ENCODE measurements around the gene ABCA8. TPM values are rescaled to one million over a fixed set of nuclear protein-coding genes. Genes with fewer than 3 reads are reported as not detected.

The ABCA8 gene
- total and polyA plus RNA-seq, 7 experiments from 2014 or later: not detected

- ATAC-seq: no peak
- H3K9me3 Mint-ChIP-seq: peaks cover 0 to 10% (median 3%) of the 10 kb centered on the region in 11 donors
- DNase-seq: no peak
- peaks cover 0 to 16% (median 5%) of the 10 kb centered on the region in 5 donors for H3K27me3 Mint-ChIP-seq
- Histone ChIP-seq H3K36me3 (ENCODE audit: control insufficient read depth in 2 of 3, insufficient read depth in 3 of 3, low read length in 3 of 3) (no peaks in the 10 kb centered on the region), H3K4me1 (ENCODE audit: control insufficient read depth in 2 of 2, insufficient read depth in 2 of 2, low read length in 2 of 2) (no peaks in the 10 kb centered on the region), H3K9me3 (ENCODE audit: control insufficient read depth in 2 of 3, low read length in 3 of 3) (no peaks in the 10 kb centered on the region), H3K27me3 (ENCODE audit: control insufficient read depth in 2 of 2, insufficient read depth in 2 of 2, low read length in 2 of 2) (no peaks in the 10 kb centered on the region), H3K27ac (ENCODE audit: low read depth, low read length) (no peak overlapping the region), H3K4me3 (ENCODE audit: low read length) (no peak overlapping the region)
- ChIA-PET POLR2A (no interaction called here), CTCF (no interaction called here)
- no peaks in the 10 kb centered on the region for H3K36me3 Mint-ChIP-seq
- intact Hi-C loops (cut with micrococcal nuclease): no loop called here
- H3K27ac Mint-ChIP-seq: no peak overlapping the region
- no peaks in the 10 kb centered on the region for H3K4me1 Mint-ChIP-seq
- no peak overlapping the region for H3K4me3 Mint-ChIP-seq
Measured at GRCh38 chr17:68863091-68863652, 92.0 kb downstream of the ABCA8 start.

- Histone ChIP-seq H3K27me3 (ENCODE audit: control insufficient read depth in 2 of 2, insufficient read depth in 2 of 2, low read length in 2 of 2) (no peaks in the 10 kb centered on the region), H3K4me3 (ENCODE audit: low read length) (no peak overlapping the region), H3K9me3 (ENCODE audit: control insufficient read depth in 2 of 3, low read length in 3 of 3) (no peaks in the 10 kb centered on the region), H3K4me1 (ENCODE audit: control insufficient read depth in 2 of 2, insufficient read depth in 2 of 2, low read length in 2 of 2) (no peaks in the 10 kb centered on the region), H3K36me3 (ENCODE audit: control insufficient read depth in 2 of 3, insufficient read depth in 3 of 3, low read length in 3 of 3) (no peaks in the 10 kb centered on the region), H3K27ac (ENCODE audit: low read depth, low read length) (no peak overlapping the region)
- H3K36me3 Mint-ChIP-seq: no peaks in the 10 kb centered on the region
- CTCF ChIA-PET: no interaction called here
- peaks cover 0 to 17% (median 5%) of the 10 kb centered on the region in 5 donors for H3K27me3 Mint-ChIP-seq
- H3K4me1 Mint-ChIP-seq: no peaks in the 10 kb centered on the region
- POLR2A ChIA-PET: no interaction called here
- DNase-seq (no peak), ATAC-seq (no peak)
- intact Hi-C loops (cut with micrococcal nuclease): no loop called here
- no peak overlapping the region for H3K27ac Mint-ChIP-seq
- peaks cover 0 to 13% (median 3%) of the 10 kb centered on the region in 11 donors for H3K9me3 Mint-ChIP-seq
- H3K4me3 Mint-ChIP-seq: no peak overlapping the region
Measured at GRCh38 chr17:68861602-68862001, 93.6 kb downstream of the ABCA8 start.

GRCh38 chr17:68860941-68861340, 94.3 kb downstream of the ABCA8 start:
- Histone ChIP-seq H3K36me3 (ENCODE audit: control insufficient read depth in 2 of 3, insufficient read depth in 3 of 3, low read length in 3 of 3) (no peaks in the 10 kb centered on the region), H3K9me3 (ENCODE audit: control insufficient read depth in 2 of 3, low read length in 3 of 3) (no peaks in the 10 kb centered on the region), H3K4me1 (ENCODE audit: control insufficient read depth in 2 of 2, insufficient read depth in 2 of 2, low read length in 2 of 2) (no peaks in the 10 kb centered on the region), H3K27me3 (ENCODE audit: control insufficient read depth in 2 of 2, insufficient read depth in 2 of 2, low read length in 2 of 2) (no peaks in the 10 kb centered on the region), H3K27ac (ENCODE audit: low read depth, low read length) (no peak overlapping the region), H3K4me3 (ENCODE audit: low read length) (no peak overlapping the region)
- Mint-ChIP-seq H3K27me3 (peaks cover 0 to 21% (median 5%) of the 10 kb centered on the region in 5 donors), H3K36me3 (no peaks in the 10 kb centered on the region), H3K4me3 (no peak overlapping the region), H3K4me1 (no peaks in the 10 kb centered on the region), H3K9me3 (peaks cover 0 to 11% (median 3%) of the 10 kb centered on the region in 11 donors), H3K27ac (no peak overlapping the region)
- intact Hi-C loops (cut with micrococcal nuclease): no loop called here
- DNase-seq: no peak
- no peak for ATAC-seq
- POLR2A ChIA-PET: no interaction called here
- CTCF ChIA-PET: no interaction called here

GRCh38 chr17:68854452-68854851, 100.7 kb downstream of the ABCA8 start:
- no peak overlapping the region for H3K4me3 Mint-ChIP-seq
- no peaks in the 10 kb centered on the region for H3K4me1 ChIP-seq (ENCODE audit: control insufficient read depth in 2 of 2, insufficient read depth in 2 of 2, low read length in 2 of 2)
- H3K27me3 ChIP-seq (ENCODE audit: control insufficient read depth in 2 of 2, insufficient read depth in 2 of 2, low read length in 2 of 2): no peaks in the 10 kb centered on the region
- intact Hi-C loops (cut with micrococcal nuclease): no loop called here
- H3K9me3 Mint-ChIP-seq: peaks cover 0 to 7% (median 3%) of the 10 kb centered on the region in 11 donors
- H3K36me3 Mint-ChIP-seq: no peaks in the 10 kb centered on the region
- no peak overlapping the region for H3K27ac Mint-ChIP-seq
- no peaks in the 10 kb centered on the region for H3K9me3 ChIP-seq (ENCODE audit: control insufficient read depth in 2 of 3, low read length in 3 of 3)
- ChIA-PET CTCF (no interaction called here), POLR2A (no interaction called here)
- ATAC-seq: no peak
- no peaks in the 10 kb centered on the region for H3K4me1 Mint-ChIP-seq
- H3K36me3 ChIP-seq (ENCODE audit: control insufficient read depth in 2 of 3, insufficient read depth in 3 of 3, low read length in 3 of 3): no peaks in the 10 kb centered on the region
- no peak for DNase-seq
- peaks cover 0 to 26% (median 10%) of the 10 kb centered on the region in 5 donors for H3K27me3 Mint-ChIP-seq
- no peak overlapping the region for H3K27ac ChIP-seq (ENCODE audit: low read depth, low read length)
- H3K4me3 ChIP-seq (ENCODE audit: low read length): no peak overlapping the region

GRCh38 chr17:68853439-68853838, 101.8 kb downstream of the ABCA8 start:
- no peak overlapping the region for H3K27ac Mint-ChIP-seq
- DNase-seq (no peak), ATAC-seq (no peak)
- no peaks in the 10 kb centered on the region for H3K4me1 ChIP-seq (ENCODE audit: control insufficient read depth in 2 of 2, insufficient read depth in 2 of 2, low read length in 2 of 2)
- H3K4me1 Mint-ChIP-seq: no peaks in the 10 kb centered on the region
- no peaks in the 10 kb centered on the region for H3K36me3 Mint-ChIP-seq
- ChIA-PET CTCF (no interaction called here), POLR2A (no interaction called here)
- no peaks in the 10 kb centered on the region for H3K36me3 ChIP-seq (ENCODE audit: control insufficient read depth in 2 of 3, insufficient read depth in 3 of 3, low read length in 3 of 3)
- peaks cover 0 to 7% (median 3%) of the 10 kb centered on the region in 11 donors for H3K9me3 Mint-ChIP-seq
- H3K27me3 ChIP-seq (ENCODE audit: control insufficient read depth in 2 of 2, insufficient read depth in 2 of 2, low read length in 2 of 2): no peaks in the 10 kb centered on the region
- peaks cover 0 to 21% (median 10%) of the 10 kb centered on the region in 5 donors for H3K27me3 Mint-ChIP-seq
- H3K4me3 Mint-ChIP-seq: no peak overlapping the region
- H3K27ac ChIP-seq (ENCODE audit: low read depth, low read length): no peak overlapping the region
- no peaks in the 10 kb centered on the region for H3K9me3 ChIP-seq (ENCODE audit: control insufficient read depth in 2 of 3, low read length in 3 of 3)
- intact Hi-C loops (cut with micrococcal nuclease): no loop called here
- no peak overlapping the region for H3K4me3 ChIP-seq (ENCODE audit: low read length)

- no peak overlapping the region for H3K27ac Mint-ChIP-seq
- H3K4me3 Mint-ChIP-seq: no peak overlapping the region
- Histone ChIP-seq H3K36me3 (ENCODE audit: control insufficient read depth in 2 of 3, insufficient read depth in 3 of 3, low read length in 3 of 3) (no peaks in the 10 kb centered on the region), H3K9me3 (ENCODE audit: control insufficient read depth in 2 of 3, low read length in 3 of 3) (no peaks in the 10 kb centered on the region), H3K4me1 (ENCODE audit: control insufficient read depth in 2 of 2, insufficient read depth in 2 of 2, low read length in 2 of 2) (no peaks in the 10 kb centered on the region), H3K27ac (ENCODE audit: low read depth, low read length) (no peak overlapping the region), H3K4me3 (ENCODE audit: low read length) (no peak overlapping the region), H3K27me3 (ENCODE audit: control insufficient read depth in 2 of 2, insufficient read depth in 2 of 2, low read length in 2 of 2) (no peaks in the 10 kb centered on the region)
- peaks cover 0 to 7% (median 3%) of the 10 kb centered on the region in 11 donors for H3K9me3 Mint-ChIP-seq
- peaks cover 0 to 21% (median 10%) of the 10 kb centered on the region in 5 donors for H3K27me3 Mint-ChIP-seq
- DNase-seq: no peak
- ChIA-PET POLR2A (no interaction called here), CTCF (no interaction called here)
- no peaks in the 10 kb centered on the region for H3K4me1 Mint-ChIP-seq
- no peak for ATAC-seq
- intact Hi-C loops (cut with micrococcal nuclease): no loop called here
- H3K36me3 Mint-ChIP-seq: no peaks in the 10 kb centered on the region
Measured at GRCh38 chr17:68853036-68853435, 102.2 kb downstream of the ABCA8 start.

- no peaks in the 10 kb centered on the region for H3K4me1 ChIP-seq (ENCODE audit: control insufficient read depth in 2 of 2, insufficient read depth in 2 of 2, low read length in 2 of 2)
- no peaks in the 10 kb centered on the region for H3K9me3 ChIP-seq (ENCODE audit: control insufficient read depth in 2 of 3, low read length in 3 of 3)
- no peaks in the 10 kb centered on the region for H3K36me3 ChIP-seq (ENCODE audit: control insufficient read depth in 2 of 3, insufficient read depth in 3 of 3, low read length in 3 of 3)
- H3K27ac ChIP-seq (ENCODE audit: low read depth, low read length): no peak overlapping the region
- Mint-ChIP-seq H3K9me3 (peaks cover 0 to 5% (median 3%) of the 10 kb centered on the region in 11 donors), H3K27ac (no peak overlapping the region), H3K4me3 (no peak overlapping the region), H3K36me3 (no peaks in the 10 kb centered on the region), H3K4me1 (no peaks in the 10 kb centered on the region), H3K27me3 (peaks cover 0 to 21% (median 10%) of the 10 kb centered on the region in 5 donors)
- H3K4me3 ChIP-seq (ENCODE audit: low read length): no peak overlapping the region
- DNase-seq (no peak), ATAC-seq (no peak)
- intact Hi-C loops (cut with micrococcal nuclease): no loop called here
- H3K27me3 ChIP-seq (ENCODE audit: control insufficient read depth in 2 of 2, insufficient read depth in 2 of 2, low read length in 2 of 2): no peaks in the 10 kb centered on the region
- POLR2A ChIA-PET: no interaction called here
- CTCF ChIA-PET: no interaction called here
Measured at GRCh38 chr17:68851890-68852289, 103.3 kb downstream of the ABCA8 start.
